ENCODE results near the gene ZNF839. TPM values are rescaled to one million over a fixed set of nuclear protein-coding genes. Genes with fewer than 3 reads are reported as not detected.

ZNF839 gene
- total RNA-seq, 2 experiments from 2014 or later = 15.2 to 16.3 TPM

DNA sequence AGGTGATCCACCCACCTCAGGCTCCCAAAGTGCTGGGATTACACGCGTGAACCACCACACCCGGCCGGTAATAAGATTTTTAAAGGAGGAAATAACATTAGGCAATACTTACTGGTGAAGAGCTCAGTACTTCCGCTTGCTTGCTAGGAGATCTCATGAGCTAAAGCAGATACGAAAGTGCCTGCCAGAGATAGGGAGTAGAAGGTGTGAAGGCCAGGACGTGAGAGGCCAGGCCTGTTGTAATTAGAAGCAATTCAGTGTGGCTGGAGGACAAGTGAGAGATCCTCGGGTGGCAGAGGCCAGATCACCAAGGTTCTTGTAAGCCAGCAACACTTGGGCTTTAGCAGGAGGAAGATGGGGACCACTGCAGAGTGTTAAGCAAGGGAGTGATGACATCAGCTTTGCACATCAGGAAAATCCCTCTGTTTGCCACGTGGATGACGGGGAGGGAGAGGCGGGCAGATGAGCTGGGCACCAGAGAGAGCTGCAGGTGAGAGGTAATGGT, 50.8 kb downstream of the ZNF839 start:
- intact Hi-C loops (cut with micrococcal nuclease) = no loop called here
- Mint-ChIP-seq H3K27me3 (no peaks in the 10 kb centered on the region), H3K4me3 (no peak overlapping the region), H3K36me3 (no peaks in the 10 kb centered on the region), H3K9me3 (no peaks in the 10 kb centered on the region), H3K4me1 (ENCODE audit: low read depth) (peaks cover 35% of the 10 kb centered on the region), H3K27ac (no peak overlapping the region)
- CTCF ChIA-PET = interaction anchor here (0.6 kb wide), 1 partner anchor 68 kb away, joined by 3 read pairs; no protein-coding TSS in a partner anchor
- POLR2A ChIA-PET = no interaction called here
- DNase-seq = no peak

DNA sequence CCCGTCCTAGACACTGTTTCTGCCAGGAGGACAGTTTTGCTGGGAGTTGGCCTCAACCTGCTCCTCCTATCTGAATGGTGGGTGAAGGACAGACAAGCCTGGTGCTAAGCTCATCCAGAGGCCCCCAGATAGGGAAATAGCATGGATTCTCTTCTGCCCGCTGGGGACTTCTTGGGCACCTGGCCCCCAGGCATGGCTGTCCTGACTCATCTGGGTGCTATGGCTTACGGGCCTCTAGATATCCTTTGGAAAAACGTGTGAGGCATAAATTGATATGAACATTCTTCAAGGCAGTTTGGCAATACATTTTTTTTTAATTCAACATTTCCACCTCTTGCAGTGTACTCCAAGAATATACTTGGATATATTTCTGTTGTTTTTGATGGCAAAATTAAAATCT, 51.8 kb downstream of the ZNF839 start:
- no peaks in the 10 kb centered on the region for H3K27me3 Mint-ChIP-seq
- H3K4me1 Mint-ChIP-seq (ENCODE audit: low read depth) = peaks cover 42% of the 10 kb centered on the region
- no peak overlapping the region for H3K4me3 Mint-ChIP-seq
- ChIA-PET POLR2A (no interaction called here), CTCF (interaction anchor here (0.6 kb wide), 1 partner anchor 66 kb away, joined by 3 read pairs; no protein-coding TSS in a partner anchor)
- H3K27ac Mint-ChIP-seq = no peak overlapping the region
- intact Hi-C loops (cut with micrococcal nuclease) = no loop called here
- no peaks in the 10 kb centered on the region for H3K36me3 Mint-ChIP-seq
- H3K9me3 Mint-ChIP-seq = no peaks in the 10 kb centered on the region
- DNase-seq = no peak

DNA sequence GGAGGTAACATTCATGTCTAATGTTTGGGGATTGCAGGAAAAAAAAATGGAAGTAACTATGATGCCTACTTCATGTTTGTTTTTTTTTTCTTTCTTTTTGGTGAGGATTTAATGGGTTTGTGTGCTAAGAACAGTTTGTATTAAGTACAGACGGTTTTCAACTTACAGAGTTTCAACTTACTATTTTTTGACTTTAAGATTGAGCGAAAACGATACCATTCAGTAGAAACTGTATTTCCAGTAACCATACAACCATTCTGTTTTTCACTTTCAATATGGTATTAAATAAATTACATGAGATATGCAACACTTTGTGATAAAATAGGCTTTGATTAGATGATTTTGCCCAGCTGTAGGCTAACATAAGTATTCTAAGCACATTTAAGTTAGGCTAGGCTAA, 53.6 kb downstream of the ZNF839 start:
- Mint-ChIP-seq H3K9me3 (no peaks in the 10 kb centered on the region), H3K27me3 (no peaks in the 10 kb centered on the region), H3K4me1 (ENCODE audit: low read depth) (peaks cover 30% of the 10 kb centered on the region), H3K36me3 (peaks cover 6% of the 10 kb centered on the region), H3K27ac (peak overlapping the region; percentile 71), H3K4me3 (no peak overlapping the region)
- no peak for DNase-seq
- POLR2A ChIA-PET = no interaction called here
- intact Hi-C loops (cut with micrococcal nuclease) = no loop called here
- CTCF ChIA-PET = interaction anchor here (1.4 kb wide), 1 partner anchor 56 kb away, joined by 3 read pairs; no protein-coding TSS in a partner anchor

DNA sequence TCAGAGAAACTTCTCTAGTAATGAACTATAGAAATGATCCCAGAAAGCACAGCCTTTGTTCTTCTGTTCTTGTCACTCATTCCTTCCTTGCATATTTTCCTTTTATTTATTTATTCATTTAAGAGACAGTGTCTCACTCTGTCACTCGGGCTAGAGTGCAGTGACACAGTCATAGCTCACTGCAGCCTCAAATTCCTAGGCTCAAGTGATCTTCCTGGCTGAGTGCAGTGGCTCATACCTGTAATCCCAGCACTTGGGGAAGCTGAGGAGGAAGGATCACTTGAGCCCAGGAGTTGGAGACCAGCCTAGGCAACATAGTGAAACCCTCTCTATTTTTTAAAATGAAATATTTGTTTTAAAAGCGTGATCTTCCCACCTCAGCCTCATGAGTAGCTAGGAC, 54.7 kb downstream of the ZNF839 start:
- POLR2A ChIA-PET = no interaction called here
- H3K27ac Mint-ChIP-seq = no peak overlapping the region
- no peak for DNase-seq
- H3K4me3 Mint-ChIP-seq = no peak overlapping the region
- no peaks in the 10 kb centered on the region for H3K27me3 Mint-ChIP-seq
- peaks cover 6% of the 10 kb centered on the region for H3K36me3 Mint-ChIP-seq
- intact Hi-C loops (cut with micrococcal nuclease) = no loop called here
- CTCF ChIA-PET = no interaction called here
- peaks cover 29% of the 10 kb centered on the region for H3K4me1 Mint-ChIP-seq (ENCODE audit: low read depth)
- H3K9me3 Mint-ChIP-seq = no peaks in the 10 kb centered on the region

DNA sequence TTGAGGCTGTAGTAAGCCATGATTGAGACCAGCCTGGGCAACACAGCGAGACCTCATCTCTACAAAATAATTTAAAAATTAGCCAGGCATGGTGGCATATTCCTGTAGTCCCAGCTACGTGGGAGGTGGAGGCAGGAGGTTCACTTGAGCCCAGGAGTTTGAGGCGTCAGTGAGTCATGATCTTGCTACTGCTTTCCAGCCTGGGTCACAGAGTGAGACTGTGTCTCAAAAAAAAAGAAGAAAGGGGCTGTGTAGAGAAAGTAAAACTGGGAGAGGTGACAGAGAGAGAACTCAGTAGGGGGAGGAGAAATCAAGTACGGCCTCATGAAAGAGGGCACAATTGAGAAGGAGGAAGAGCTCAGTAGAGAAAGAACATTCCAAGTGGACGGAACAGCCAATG, 55.6 kb downstream of the ZNF839 start:
- Mint-ChIP-seq H3K4me3 (no peak overlapping the region), H3K4me1 (ENCODE audit: low read depth) (peaks cover 29% of the 10 kb centered on the region), H3K27ac (peak overlapping the region; percentile 52), H3K36me3 (peaks cover 6% of the 10 kb centered on the region), H3K27me3 (no peaks in the 10 kb centered on the region), H3K9me3 (no peaks in the 10 kb centered on the region)
- CTCF ChIA-PET = interaction anchor here (0.6 to 1.2 kb wide), 2 partner anchors 13 to 27 kb away, joined by 3 read pairs; no protein-coding TSS in a partner anchor
- intact Hi-C loops (cut with micrococcal nuclease) = no loop called here
- peak; percentile 36 for DNase-seq
- POLR2A ChIA-PET = interaction anchor here (1.7 kb wide), 1 partner anchor 13 kb away, joined by 7 read pairs; the partner anchor contains the start of genes CINP and TECPR2

DNA sequence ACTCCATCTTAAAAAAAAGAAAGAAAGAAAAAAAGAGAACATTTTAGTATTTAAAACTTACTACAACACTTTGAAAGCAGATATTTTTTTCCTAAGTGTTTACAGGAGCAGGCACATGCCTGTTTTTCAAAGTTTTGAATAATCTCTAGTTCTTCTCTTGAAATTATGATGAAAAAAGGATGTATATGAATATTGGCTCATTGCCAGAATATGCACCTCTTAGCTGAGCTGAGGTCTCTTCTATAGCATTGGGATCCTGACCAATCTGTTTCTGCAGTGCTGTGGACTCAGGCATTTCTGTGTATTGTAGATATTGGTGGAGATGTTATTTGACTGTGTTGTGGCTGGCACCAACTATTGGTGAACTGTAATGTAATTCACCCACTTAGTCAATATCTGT, 58.1 kb downstream of the ZNF839 start:
- H3K4me1 Mint-ChIP-seq (ENCODE audit: low read depth) = peaks cover 22% of the 10 kb centered on the region
- DNase-seq = no peak
- H3K36me3 Mint-ChIP-seq = peaks cover 9% of the 10 kb centered on the region
- intact Hi-C loops (cut with micrococcal nuclease) = no loop called here
- H3K27ac Mint-ChIP-seq = no peak overlapping the region
- CTCF ChIA-PET = interaction anchor here (1.4 to 1.9 kb wide), 2 partner anchors 8 to 60 kb away, joined by 3 to 5 read pairs; no protein-coding TSS in a partner anchor
- H3K27me3 Mint-ChIP-seq = no peaks in the 10 kb centered on the region
- no peaks in the 10 kb centered on the region for H3K9me3 Mint-ChIP-seq
- POLR2A ChIA-PET = interaction anchor here (0.6 to 3.1 kb wide), 2 partner anchors 16 to 364 kb away, joined by 4 to 9 read pairs; partner anchors contain the start of genes CINP and TECPR2
- H3K4me3 Mint-ChIP-seq = no peak overlapping the region

DNA sequence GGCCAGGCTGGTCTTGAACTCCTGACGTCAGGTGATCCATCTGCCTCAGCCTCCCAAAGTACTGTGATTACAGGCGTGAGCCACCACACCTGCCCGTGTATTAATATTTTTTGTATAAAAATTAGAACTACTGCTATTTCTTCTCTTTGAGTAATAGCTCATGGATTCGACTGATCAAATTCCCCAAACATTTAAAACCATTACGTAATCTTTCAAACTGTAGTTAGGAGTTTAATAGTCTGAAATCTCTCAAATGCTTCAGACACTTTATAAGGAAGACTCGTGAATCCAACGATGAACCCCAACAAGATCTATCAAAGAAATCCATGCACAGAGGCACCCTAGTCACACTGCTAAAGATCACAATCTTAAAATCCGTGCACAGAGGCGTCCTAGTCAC, 59.3 kb downstream of the ZNF839 start:
- ChIA-PET CTCF (interaction anchor here (1.9 kb wide), 1 partner anchor 59 kb away, joined by 5 read pairs; no protein-coding TSS in a partner anchor), POLR2A (interaction anchor here (3.1 kb wide), 1 partner anchor 17 kb away, joined by 9 read pairs; the partner anchor contains the start of genes CINP and TECPR2)
- Mint-ChIP-seq H3K4me1 (ENCODE audit: low read depth) (peaks cover 15% of the 10 kb centered on the region), H3K36me3 (peaks cover 9% of the 10 kb centered on the region), H3K9me3 (no peaks in the 10 kb centered on the region), H3K27ac (no peak overlapping the region), H3K27me3 (no peaks in the 10 kb centered on the region), H3K4me3 (no peak overlapping the region)
- intact Hi-C loops (cut with micrococcal nuclease) = no loop called here
- DNase-seq = no peak

DNA sequence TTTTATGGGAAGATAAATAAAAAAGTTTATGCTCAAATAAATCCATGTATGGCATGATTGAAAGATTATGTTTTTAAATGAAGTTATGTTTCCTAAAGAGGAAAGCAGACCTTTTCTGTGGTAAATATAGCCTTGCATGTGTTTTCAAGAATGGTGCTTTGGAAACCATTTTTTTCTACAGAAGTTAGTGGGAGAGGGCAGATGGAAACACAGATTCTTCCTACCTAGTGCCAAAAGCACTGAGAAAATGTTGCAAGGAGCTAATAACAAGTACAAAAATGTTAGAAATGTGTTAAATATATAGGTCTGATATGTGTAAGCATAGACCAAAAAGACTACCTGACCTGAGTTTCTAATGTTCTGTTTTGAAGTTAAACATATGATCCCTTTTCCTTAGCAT, 67.5 kb downstream of the ZNF839 start:
- no peak overlapping the region for H3K27ac Mint-ChIP-seq
- ChIA-PET CTCF (no interaction called here), POLR2A (no interaction called here)
- no peak overlapping the region for H3K4me3 Mint-ChIP-seq
- H3K36me3 Mint-ChIP-seq = no peaks in the 10 kb centered on the region
- DNase-seq = no peak
- H3K27me3 Mint-ChIP-seq = no peaks in the 10 kb centered on the region
- no peaks in the 10 kb centered on the region for H3K9me3 Mint-ChIP-seq
- intact Hi-C loops (cut with micrococcal nuclease) = no loop called here
- H3K4me1 Mint-ChIP-seq (ENCODE audit: low read depth) = peaks cover under 1% of the 10 kb centered on the region

DNA sequence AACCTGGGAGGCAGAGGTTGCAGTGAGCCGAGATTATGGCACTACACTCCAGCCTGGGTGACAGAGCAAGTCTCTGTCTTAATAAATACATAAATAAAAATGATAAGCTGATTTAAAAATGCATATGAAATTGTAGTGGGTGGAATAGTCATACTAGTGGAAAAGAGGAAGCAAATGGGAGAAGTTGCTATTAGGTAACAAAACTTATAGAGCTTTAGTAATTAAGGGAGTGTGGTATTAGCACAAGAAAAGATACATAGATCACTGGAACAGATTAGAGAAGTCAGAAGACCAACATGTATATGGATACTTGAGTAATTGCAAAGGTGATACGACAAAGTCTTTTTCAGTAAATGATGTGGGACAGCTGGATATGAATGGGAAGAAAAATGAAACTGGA, 69.7 kb downstream of the ZNF839 start:
- no peaks in the 10 kb centered on the region for H3K9me3 Mint-ChIP-seq
- no peak overlapping the region for H3K27ac Mint-ChIP-seq
- ChIA-PET POLR2A (no interaction called here), CTCF (no interaction called here)
- no peak overlapping the region for H3K4me3 Mint-ChIP-seq
- no peak for DNase-seq
- H3K4me1 Mint-ChIP-seq (ENCODE audit: low read depth) = peaks cover 2% of the 10 kb centered on the region
- intact Hi-C loops (cut with micrococcal nuclease) = no loop called here
- no peaks in the 10 kb centered on the region for H3K27me3 Mint-ChIP-seq
- peaks cover 2% of the 10 kb centered on the region for H3K36me3 Mint-ChIP-seq

DNA sequence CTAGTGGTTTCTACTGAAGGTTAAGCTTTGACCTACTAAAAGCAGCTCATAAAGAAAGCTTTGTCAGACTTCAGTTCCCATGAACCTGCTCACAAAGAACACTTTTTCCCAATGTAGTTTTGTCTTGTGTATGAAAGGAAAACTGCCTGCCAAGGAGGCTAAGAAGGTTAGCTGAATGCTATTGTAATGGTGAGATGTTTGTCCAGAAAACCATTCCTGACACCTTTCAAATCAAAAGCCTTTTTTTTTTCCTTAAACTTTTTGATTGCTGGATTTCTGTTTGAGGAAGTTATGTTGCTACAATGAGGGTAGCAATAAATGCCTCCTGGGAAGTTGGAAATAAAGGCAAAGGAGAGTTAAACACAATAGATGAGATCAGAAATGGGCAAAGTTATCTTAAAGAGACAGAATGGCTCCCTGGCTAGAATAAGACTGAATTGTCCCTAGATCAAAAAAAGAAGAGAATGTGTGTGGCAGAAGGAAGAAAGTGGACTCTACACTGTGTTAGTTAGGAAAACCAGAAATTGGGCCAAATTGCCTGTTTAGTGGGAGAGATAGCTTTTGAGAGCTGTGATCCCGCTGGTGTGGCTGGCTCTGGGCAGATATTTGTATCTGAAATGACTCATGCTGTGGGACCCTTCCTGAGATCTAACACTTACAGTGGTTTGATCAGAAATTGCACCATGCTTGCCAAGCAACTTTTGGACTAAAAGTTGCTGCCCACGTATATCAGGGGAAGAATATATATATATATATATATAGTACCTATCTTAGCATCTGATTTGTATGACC, 70.7 kb downstream of the ZNF839 start:
- ChIA-PET POLR2A (no interaction called here), CTCF (no interaction called here)
- no peak for DNase-seq
- intact Hi-C loops (cut with micrococcal nuclease) = no loop called here
- Mint-ChIP-seq H3K36me3 (peaks cover 2% of the 10 kb centered on the region), H3K9me3 (no peaks in the 10 kb centered on the region), H3K4me1 (ENCODE audit: low read depth) (peaks cover 6% of the 10 kb centered on the region), H3K27me3 (no peaks in the 10 kb centered on the region), H3K4me3 (no peak overlapping the region), H3K27ac (no peak overlapping the region)
